Liver (tissue), 3 donors: Measurements from ENCODE around the gene PDLIM3.

Experiments
- ATF3 ChIP-seq: IDR thresholded peaks from 2 replicates; pipeline ENCODE4 v1.6.1; 2016; ENCODE audit warnings: antibody characterized with exemption
- CTCF ChIP-seq: fragments of 150-350 bp; IDR thresholded peaks from 2 replicates; pipeline ENCODE4 v1.5.1; 2017; ENCODE audit warnings: improper control_type of control experiment, low read depth, low read length; ENCODE audit not compliant: missing input control
- FOXA1 ChIP-seq: IDR thresholded peaks from 2 replicates; pipeline ENCODE4 v1.6.1; 2016; ENCODE audit warnings: antibody characterized with exemption
- HNF4A ChIP-seq, 2 donors: conservative IDR thresholded peaks; 2 replicates each; pipeline ENCODE4 v1.6.1; 2016; ENCODE audit warnings: antibody characterized with exemption in 2 of 2, mild to moderate bottlenecking in 2 of 2
- JUND ChIP-seq, 2 donors: IDR thresholded peaks; 2 replicates each; pipeline ENCODE4 v1.6.1; 2016; ENCODE audit warnings: antibody characterized with exemption in 2 of 2
- MAX ChIP-seq: IDR thresholded peaks from 2 replicates; pipeline ENCODE4 v1.6.1; 2016; ENCODE audit warnings: antibody characterized with exemption
- RAD21 ChIP-seq, 2 donors: IDR thresholded peaks; 2 replicates each; pipeline ENCODE4 v1.6.1; 2016; ENCODE audit warnings: antibody characterized with exemption in 2 of 2, mild to moderate bottlenecking in 2 of 2
- REST ChIP-seq: IDR thresholded peaks from 2 replicates; pipeline ENCODE4 v1.6.1; 2016; ENCODE audit warnings: antibody characterized with exemption, mild to moderate bottlenecking
- RXRA ChIP-seq, 2 donors: IDR thresholded peaks; 2 replicates each; pipeline ENCODE4 v1.6.1; 2017 to 2018; ENCODE audit warnings: antibody characterized with exemption in 2 of 2, mild to moderate bottlenecking in 1 of 2
- SP1 ChIP-seq: IDR thresholded peaks from 2 replicates; pipeline ENCODE4 v1.6.1; 2018; ENCODE audit warnings: antibody characterized with exemption, mild to moderate bottlenecking
- TAF1 ChIP-seq: conservative IDR thresholded peaks from 2 replicates; pipeline ENCODE4 v1.6.1; 2016; ENCODE audit warnings: antibody characterized with exemption, mild to moderate bottlenecking
- YY1 ChIP-seq: IDR thresholded peaks from 2 replicates; pipeline ENCODE4 v1.6.1; 2016; ENCODE audit warnings: antibody characterized with exemption, mild to moderate bottlenecking
- ZBTB33 ChIP-seq: IDR thresholded peaks from 2 replicates; pipeline ENCODE4 v1.6.1; 2016; ENCODE audit warnings: antibody characterized with exemption
- donor health status: healthy.
- donor health status: healthy.

GRCh38 chr4:185457136-185457535, 78.2 kb downstream of the PDLIM3 start:
- no peak for TF ChIP-seq MAX
- no peak for TF ChIP-seq CTCF
- TF ChIP-seq ZBTB33, result no peak
- no peak for TF ChIP-seq TAF1
- no peak for TF ChIP-seq YY1
- no peak for TF ChIP-seq ATF3
- no peak for TF ChIP-seq SP1
- no peak for TF ChIP-seq RAD21 (IDR thresholded peaks at IDR 0.05)
- TF ChIP-seq JUND (IDR thresholded peaks at IDR 0.05), result no peak
- TF ChIP-seq HNF4A (conservative IDR thresholded peaks at IDR 0.05), result no peak
- TF ChIP-seq RXRA (IDR thresholded peaks at IDR 0.05), result no peak
- no peak for TF ChIP-seq FOXA1
- TF ChIP-seq REST, result no peak
